Right lobe of liver (tissue), 4 donors: Measurements from ENCODE around the gene RAB3GAP1.

ENCODE experiments used
- POLR2A ChIP-seq: fragments of 450-650 bp; IDR thresholded peaks from one replicate; pipeline ENCODE4 v1.6.1; 2017; ENCODE audit warnings: antibody characterized with exemption, mild to moderate bottlenecking
- TF ChIP-seq, protein P1 (sequence below), 4 donors: fragments of 200-600 bp in 3 of 4; fragments of 450-650 bp in 1 of 4; IDR thresholded peaks; one replicate each; pipeline versions ENCODE4 v1.5.1 to v1.8.0; 2016 to 2022; ENCODE audit warnings: antibody characterized with exemption in 4 of 4, mild to moderate bottlenecking in 2 of 4
- donor health status: DM: no; HTN: no; CAD: no.
- donor health status: DM: no; HTN: no; CAD: no.
- donor health status: DM: no; HTN: yes; CAD: no.

DNA sequence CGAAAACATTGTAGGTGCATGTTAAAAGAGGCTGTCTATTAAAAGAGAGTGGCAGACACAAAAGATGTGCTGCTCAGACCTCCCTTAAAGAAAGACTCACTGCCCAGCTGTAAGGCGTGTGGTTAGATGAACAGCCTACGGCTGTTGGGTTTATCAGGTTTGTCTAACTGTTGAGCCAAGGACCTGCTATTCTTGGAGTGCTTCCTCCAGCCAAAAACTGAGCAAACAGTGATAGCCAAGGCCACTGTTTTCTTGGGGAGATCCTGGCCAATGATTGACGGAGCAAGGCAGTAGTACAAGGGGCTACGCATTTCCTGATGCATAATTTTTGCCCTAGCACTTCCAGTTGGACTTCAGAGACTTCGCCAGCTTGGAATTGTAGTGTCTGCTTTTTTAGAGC, 1.4 kb upstream of the RAB3GAP1 start:
- TF ChIP-seq, protein P1, sequence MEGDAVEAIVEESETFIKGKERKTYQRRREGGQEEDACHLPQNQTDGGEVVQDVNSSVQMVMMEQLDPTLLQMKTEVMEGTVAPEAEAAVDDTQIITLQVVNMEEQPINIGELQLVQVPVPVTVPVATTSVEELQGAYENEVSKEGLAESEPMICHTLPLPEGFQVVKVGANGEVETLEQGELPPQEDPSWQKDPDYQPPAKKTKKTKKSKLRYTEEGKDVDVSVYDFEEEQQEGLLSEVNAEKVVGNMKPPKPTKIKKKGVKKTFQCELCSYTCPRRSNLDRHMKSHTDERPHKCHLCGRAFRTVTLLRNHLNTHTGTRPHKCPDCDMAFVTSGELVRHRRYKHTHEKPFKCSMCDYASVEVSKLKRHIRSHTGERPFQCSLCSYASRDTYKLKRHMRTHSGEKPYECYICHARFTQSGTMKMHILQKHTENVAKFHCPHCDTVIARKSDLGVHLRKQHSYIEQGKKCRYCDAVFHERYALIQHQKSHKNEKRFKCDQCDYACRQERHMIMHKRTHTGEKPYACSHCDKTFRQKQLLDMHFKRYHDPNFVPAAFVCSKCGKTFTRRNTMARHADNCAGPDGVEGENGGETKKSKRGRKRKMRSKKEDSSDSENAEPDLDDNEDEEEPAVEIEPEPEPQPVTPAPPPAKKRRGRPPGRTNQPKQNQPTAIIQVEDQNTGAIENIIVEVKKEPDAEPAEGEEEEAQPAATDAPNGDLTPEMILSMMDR (IDR thresholded peaks at IDR 0.05): no peak
- no peak for TF ChIP-seq POLR2A
